HG03571 (cell line): ENCODE data around the gene OSBP2.

Experiments
- ATAC-seq: cut with Tn5 transposase; IDR thresholded peaks from one replicate; pipeline ENCODE4 v1.9.1; 2021; ENCODE audit not compliant: unreplicated experiment

The OSBP2 gene

GRCh38 chr22:30891443-30891755 lies 196.7 kb downstream of the OSBP2 start:
- no peak for ATAC-seq

DNA sequence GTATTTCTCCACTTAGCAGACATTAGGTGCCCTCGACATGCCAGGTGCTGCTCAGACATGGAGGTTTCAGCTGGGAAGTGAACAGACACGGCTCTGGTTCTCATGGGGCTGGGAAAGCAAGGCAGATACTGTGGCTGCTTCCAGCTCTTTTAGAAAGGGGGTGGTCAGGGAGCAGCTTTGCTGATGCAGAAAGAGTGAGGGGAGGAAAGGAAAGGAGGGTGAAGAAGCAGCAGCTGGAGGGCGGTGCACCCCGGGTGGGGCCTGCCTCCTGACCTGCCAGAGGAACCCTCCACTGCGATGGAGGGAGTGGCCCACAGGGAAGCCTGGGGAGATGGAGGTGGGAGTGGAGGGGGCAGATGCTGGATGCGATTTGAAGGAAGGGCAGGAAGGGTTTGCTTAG lies 197.1 kb downstream of the OSBP2 start:
- ATAC-seq, result no peak

DNA sequence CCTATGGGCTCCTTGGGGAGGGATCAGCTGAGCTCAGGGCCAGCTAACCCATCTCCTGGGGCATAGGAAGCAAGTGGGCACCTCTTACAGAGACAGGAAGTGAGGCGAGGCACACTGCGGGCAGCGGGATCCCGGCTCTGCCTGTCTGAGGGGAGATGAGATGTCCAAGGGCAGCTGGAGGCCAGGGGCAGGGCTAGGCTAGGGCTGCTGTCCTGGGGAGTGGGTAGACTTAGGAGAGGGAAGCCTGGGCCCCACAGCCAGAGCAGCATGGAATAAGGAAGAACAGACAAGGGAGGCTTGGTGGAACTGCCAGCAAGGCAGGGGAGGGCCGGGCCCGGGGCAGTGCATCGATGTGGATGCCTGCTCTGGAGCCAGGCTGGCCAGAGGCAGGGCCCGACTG lies 197.6 kb downstream of the OSBP2 start:
- no peak for ATAC-seq

- ATAC-seq, result no peak
These were observed 198.1 kb downstream of the OSBP2 start for GRCh38 chr22:30892731-30893221.

DNA sequence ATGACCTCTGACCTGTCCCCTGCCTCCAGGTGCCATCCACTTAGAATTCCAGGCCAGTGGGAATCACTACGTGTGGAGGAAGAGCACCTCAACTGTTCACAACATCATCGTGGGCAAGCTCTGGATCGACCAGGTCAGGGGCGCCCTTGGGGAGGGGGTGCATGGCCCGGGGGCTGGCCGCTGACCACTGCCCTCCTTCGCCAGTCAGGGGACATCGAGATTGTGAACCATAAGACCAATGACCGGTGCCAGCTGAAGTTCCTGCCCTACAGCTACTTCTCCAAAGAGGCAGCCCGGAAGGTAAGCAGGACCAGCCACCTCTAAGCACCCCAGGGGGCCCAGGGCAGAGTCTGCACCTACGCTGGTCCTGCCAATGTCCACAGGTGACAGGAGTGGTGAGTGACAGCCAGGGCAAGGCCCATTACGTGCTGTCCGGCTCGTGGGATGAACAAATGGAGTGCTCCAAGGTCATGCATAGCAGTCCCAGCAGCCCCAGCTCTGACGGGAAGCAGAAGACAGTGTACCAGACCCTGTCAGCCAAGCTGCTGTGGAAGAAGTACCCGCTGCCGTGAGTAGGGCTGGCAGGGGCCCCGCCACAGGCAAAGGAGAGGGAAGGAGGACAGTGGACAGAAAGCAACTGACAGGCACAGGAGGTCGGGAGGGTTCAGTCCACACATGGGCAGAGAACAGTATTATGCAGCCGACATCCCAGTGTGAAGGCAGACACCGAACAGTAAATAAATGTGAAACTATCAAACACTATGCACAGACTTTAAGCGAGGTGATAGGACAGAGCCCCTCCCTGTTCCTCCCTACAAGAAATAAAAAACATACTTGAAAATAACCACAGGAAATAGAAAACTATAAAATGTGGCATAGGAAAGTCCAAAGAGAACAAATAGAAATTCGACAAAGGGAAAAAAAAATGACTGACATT lies 199.0 kb downstream of the OSBP2 start:
- no peak for ATAC-seq

DNA sequence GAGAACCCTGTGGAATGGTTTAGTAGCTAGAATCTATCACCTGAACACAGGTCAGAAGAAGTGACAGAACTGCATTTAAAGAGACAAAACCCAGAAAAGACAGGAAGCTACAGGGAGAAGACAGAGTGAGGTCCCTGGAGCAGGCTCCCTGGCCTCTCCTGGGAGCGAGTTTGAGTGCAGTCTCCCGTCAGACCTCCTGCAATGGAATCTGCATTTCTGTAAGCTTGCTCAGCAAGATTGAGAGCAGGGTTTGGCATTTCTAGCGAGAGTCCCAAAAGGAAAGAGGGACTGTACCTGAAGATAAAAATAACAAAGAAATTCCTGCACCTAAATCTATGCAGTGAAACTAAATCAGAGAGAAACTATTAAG lies 199.7 kb downstream of the OSBP2 start:
- no peak for ATAC-seq

- no peak for ATAC-seq
These were observed 208.1 kb downstream of the OSBP2 start for GRCh38 chr22:30902496-30903357.

- no peak for ATAC-seq
These were observed 209.3 kb downstream of the OSBP2 start for GRCh38 chr22:30903876-30904460.

DNA sequence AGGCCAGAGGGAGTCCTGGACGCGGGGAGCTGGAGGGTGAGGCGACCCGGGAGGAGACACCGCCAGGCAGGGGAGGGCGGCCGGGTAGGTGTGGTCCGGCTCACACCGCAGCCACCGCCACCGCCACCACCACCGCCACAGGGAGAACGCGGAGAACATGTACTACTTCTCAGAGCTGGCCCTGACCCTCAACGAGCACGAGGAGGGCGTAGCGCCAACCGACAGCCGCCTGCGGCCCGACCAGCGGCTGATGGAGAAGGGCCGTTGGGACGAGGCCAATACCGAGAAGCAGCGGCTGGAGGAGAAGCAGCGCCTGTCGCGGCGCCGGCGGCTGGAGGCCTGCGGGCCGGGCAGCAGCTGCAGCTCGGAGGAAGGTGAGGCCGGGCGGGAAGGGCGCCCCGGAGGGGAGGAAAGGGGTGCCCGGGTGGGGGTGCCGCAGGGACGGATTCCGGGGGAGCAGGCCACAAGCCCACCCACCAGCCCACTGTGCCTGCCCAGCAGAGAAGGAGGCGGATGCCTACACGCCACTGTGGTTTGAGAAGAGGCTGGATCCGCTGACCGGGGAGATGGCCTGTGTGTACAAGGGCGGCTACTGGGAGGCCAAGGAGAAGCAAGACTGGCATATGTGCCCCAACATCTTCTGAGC lies 211.1 kb downstream of the OSBP2 start:
- no peak for ATAC-seq

DNA sequence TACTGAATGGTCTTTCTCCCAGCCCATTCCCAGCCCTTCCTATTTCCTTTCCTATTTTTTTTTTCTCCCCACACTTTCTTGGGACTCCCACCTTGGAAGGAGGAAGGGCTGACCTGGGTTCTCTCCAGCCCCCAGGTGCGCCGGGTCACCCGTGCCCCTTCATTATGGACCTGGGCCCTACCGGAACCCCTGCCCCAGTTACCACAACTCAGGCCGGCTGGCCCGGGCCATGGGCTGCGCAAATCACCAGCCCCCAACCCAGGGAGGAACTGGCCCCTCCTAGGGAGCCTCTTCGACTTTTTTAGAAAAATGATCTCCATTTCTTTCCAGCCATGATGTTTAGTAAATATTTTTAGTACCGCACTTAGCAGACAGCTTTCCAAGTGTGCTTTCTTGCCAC lies 211.7 kb downstream of the OSBP2 start:
- no peak for ATAC-seq

DNA sequence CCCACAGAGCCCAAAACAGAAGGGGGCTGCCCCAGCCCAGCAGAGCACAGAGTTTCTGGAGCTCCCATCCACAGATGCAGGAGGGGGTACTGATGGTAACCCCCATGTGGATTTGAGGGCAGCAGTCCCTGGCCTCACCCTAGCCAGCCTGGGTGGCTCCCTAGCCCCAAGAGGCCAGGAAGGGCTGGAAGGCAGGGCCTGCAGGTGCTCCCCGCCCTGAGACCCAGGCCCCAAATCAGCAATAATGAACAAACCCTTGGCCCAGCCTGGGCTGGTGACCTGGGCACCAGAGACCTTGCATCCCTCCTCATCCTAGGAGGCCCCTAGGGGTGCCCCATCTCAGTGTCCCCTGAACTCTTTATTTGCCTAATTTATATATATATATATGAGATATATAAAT lies 212.3 kb downstream of the OSBP2 start:
- ATAC-seq, result no peak

GRCh38 chr22:30908051-30908461 lies 213.4 kb downstream of the OSBP2 start:
- ATAC-seq, result no peak

- no peak for ATAC-seq
These were observed 214.6 kb downstream of the OSBP2 start for GRCh38 chr22:30909306-30909705.

- ATAC-seq, result no peak
These were observed 215.7 kb downstream of the OSBP2 start for GRCh38 chr22:30910358-30910757.

GRCh38 chr22:30918761-30919160 lies 224.1 kb downstream of the OSBP2 start:
- ATAC-seq, result no peak

DNA sequence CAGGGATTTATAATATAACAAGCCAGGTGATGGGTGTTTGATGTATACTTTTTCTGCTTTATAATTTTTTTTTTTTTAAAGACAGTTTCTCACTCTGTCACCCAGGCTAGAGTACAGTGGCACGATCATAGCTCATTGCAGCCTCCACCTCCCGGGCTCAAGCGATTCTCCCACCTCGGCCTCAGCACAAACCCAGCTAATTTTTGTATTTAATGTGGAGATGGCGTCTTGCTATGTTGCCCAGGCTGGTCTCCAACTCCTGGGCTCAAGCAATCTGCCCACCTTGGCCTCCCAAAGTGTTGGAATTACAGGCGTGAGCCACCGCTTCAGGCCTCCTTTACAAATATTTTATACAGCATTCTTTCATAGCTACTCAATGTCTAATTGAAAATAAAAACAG lies 225.3 kb downstream of the OSBP2 start:
- no peak for ATAC-seq

GRCh38 chr22:30920407-30920806 lies 225.7 kb downstream of the OSBP2 start:
- no peak for ATAC-seq

DNA sequence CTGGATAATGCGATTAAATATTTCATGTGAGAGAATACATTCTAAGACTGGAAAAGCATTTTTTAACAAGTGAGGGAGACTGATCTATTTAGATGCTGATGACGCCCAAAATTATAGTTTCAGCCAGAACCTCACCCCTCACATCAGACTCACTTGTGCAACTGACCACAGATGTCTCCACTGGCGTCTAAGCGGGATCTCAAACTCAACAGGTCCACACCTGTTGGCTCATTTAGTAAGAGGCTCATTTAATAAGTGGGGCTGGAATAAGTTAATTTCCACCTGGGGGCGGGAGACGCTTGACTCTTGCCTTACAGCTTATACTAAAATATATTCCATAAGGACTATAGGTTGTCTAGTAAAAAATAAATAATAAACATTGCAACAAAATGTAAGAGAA lies 226.4 kb downstream of the OSBP2 start:
- ATAC-seq, result no peak

GRCh38 chr22:30922151-30922611 lies 227.5 kb downstream of the OSBP2 start:
- no peak for ATAC-seq

- ATAC-seq, result no peak
These were observed 228.7 kb downstream of the OSBP2 start for GRCh38 chr22:30923168-30923900.
